HFF-Myc (cell line): ENCODE data around the gene ZNF26.

Source experiments
- DNase-seq: peaks from one replicate; pipeline ENCODE4 v3.0.0-alpha.2; 2011; ENCODE audit warnings: low read depth; ENCODE audit errors: extremely low read depth
- H3K4me3 ChIP-seq: replicated peaks from 2 replicates; pipeline ENCODE4 v1.5.1; 2011; ENCODE audit warnings: low read depth, mild to moderate bottlenecking, control low read depth, low read length
- TF ChIP-seq, protein P1 (sequence below): IDR thresholded peaks from 2 replicates; pipeline ENCODE4 v1.5.1; 2012; ENCODE audit warnings: mild to moderate bottlenecking, low read depth, low read length, control low read depth; ENCODE audit errors: missing control alignments

ZNF26 gene

DNA sequence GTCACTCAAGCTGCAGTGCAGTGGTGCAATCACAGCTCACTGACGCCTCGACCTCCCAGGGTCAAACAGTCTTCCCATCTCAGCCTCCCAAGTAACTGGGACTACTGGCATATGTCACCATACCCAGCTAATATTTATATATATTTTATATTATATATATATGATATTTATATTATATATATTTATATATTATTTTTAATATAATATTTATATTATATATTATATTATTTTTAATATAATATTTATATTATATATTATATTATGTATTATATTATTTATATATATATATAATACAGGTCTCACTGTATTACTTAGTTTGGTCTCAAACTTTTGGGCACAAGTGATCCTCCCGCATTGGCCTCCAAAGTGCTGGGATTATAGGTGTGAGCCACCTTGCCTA lies 60.5 kb downstream of the ZNF26 start:
- no peak for DNase-seq
- TF ChIP-seq, protein P1, sequence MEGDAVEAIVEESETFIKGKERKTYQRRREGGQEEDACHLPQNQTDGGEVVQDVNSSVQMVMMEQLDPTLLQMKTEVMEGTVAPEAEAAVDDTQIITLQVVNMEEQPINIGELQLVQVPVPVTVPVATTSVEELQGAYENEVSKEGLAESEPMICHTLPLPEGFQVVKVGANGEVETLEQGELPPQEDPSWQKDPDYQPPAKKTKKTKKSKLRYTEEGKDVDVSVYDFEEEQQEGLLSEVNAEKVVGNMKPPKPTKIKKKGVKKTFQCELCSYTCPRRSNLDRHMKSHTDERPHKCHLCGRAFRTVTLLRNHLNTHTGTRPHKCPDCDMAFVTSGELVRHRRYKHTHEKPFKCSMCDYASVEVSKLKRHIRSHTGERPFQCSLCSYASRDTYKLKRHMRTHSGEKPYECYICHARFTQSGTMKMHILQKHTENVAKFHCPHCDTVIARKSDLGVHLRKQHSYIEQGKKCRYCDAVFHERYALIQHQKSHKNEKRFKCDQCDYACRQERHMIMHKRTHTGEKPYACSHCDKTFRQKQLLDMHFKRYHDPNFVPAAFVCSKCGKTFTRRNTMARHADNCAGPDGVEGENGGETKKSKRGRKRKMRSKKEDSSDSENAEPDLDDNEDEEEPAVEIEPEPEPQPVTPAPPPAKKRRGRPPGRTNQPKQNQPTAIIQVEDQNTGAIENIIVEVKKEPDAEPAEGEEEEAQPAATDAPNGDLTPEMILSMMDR, result no peak
- no peak overlapping the region for H3K4me3 ChIP-seq

DNA sequence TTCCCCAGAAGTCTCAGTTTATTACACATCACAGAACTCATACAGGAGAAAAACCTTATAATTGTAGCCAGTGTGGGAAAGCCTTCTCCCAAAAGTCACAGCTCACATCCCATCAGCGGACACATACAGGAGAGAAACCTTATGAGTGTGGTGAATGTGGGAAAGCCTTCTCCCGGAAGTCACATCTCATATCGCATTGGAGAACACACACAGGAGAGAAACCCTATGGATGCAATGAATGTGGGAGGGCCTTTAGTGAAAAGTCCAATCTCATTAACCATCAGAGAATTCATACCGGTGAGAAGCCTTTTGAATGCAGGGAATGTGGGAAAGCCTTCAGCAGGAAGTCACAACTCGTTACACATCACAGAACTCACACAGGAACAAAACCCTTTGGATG lies 71.3 kb downstream of the ZNF26 start:
- DNase-seq, result no peak
- TF ChIP-seq, protein P1, result no peak
- H3K4me3 ChIP-seq, result no peak overlapping the region

DNA sequence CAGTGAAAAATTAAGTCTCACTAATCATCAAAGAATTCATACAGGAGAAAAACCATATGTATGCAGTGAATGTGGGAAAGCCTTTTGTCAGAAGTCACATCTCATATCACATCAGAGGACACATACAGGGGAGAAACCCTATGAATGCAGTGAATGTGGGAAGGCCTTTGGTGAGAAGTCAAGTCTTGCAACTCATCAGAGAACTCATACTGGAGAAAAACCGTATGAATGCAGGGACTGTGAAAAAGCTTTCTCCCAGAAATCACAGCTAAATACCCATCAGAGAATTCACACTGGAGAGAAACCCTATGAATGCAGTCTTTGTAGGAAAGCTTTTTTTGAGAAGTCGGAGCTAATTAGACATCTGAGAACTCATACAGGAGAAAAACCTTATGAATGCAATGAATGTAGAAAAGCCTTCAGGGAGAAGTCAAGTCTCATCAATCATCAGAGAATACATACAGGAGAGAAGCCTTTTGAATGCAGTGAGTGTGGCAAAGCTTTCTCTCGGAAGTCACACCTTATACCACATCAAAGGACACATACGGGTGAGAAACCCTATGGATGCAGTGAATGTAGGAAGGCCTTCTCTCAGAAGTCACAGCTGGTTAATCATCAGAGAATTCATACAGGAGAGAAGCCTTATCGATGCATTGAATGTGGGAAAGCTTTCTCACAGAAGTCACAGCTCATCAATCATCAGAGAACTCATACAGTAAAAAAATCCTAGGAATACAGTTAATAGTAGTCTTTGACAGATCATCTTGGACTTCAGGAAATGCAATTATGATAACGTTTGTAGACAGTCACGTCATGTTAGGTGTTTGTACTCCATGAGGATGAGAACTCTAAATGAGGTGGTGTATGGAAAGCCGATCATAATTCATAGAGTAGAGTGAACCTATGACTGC lies 72.3 kb downstream of the ZNF26 start:
- no peak for DNase-seq
- H3K4me3 ChIP-seq, result no peak overlapping the region
- TF ChIP-seq, protein P1, result no peak

DNA sequence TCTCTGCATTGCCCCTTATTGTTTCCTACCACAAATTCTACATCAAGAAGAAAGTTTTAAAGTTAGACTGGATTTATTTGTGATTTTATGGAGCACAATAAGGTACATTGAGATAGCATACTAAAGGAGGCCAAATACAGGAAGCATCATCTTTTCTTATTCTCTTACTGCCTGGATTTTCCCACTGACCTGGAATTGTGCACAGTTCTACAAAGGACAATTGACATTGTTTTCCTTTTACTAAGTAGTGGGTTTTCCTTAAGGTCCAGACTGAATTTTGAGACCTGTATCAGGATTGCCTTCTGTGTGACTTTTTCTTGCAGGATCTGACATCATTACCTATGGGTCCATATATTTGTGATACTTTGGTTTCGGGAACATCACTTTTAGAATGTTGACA lies 75.8 kb downstream of the ZNF26 start:
- H3K4me3 ChIP-seq, result no peak overlapping the region
- TF ChIP-seq, protein P1, result no peak
- no peak for DNase-seq

DNA sequence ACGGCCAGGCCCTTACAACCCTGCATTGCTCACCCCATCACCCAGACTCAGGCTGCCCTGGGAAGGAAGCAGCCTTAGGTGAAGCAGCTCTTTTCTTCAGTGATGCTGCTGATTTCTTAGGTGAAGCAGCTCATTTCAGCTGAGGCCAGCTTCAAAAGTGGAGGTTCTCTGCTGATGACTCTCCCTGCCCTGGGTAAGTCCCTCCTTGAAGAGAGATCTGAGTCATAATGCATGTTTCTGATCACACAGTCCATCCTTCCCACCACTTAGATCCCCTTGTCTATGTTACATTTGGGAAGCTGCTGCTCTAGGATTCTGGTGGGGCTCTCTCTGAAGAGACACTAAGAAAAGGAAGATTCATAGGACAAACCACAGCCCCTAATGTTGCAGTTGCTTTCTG lies 77.4 kb downstream of the ZNF26 start:
- DNase-seq, result no peak
- H3K4me3 ChIP-seq, result no peak overlapping the region
- TF ChIP-seq, protein P1, result no peak

DNA sequence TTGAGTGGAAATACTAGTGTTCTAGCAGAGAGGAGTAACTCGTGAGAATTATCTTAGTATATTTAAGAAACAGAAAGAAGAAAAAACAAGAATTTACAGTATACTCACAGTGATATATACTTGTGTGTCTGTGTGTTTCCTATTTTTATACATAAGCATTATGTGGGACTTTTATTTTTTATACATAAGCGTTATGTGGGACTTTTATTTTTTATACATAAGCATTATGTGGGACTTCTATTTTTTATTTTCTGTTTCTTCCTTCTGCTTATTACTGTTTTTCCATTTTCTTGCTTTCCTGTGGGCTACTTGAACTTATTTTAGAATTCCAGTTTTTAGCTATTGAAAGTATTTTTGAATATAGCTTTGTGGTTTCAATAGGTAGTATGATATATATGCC lies 87.7 kb downstream of the ZNF26 start:
- TF ChIP-seq, protein P1, result no peak
- H3K4me3 ChIP-seq, result no peak overlapping the region
- DNase-seq, result no peak
